HG02610 (cell line): ENCODE results near the gene FNTB.

Experiments
- ATAC-seq: cut with Tn5 transposase; IDR thresholded peaks from one replicate; pipeline ENCODE4 v1.9.1; 2021; ENCODE audit warnings: mild to moderate bottlenecking, moderate library complexity; ENCODE audit not compliant: unreplicated experiment

The FNTB gene

DNA sequence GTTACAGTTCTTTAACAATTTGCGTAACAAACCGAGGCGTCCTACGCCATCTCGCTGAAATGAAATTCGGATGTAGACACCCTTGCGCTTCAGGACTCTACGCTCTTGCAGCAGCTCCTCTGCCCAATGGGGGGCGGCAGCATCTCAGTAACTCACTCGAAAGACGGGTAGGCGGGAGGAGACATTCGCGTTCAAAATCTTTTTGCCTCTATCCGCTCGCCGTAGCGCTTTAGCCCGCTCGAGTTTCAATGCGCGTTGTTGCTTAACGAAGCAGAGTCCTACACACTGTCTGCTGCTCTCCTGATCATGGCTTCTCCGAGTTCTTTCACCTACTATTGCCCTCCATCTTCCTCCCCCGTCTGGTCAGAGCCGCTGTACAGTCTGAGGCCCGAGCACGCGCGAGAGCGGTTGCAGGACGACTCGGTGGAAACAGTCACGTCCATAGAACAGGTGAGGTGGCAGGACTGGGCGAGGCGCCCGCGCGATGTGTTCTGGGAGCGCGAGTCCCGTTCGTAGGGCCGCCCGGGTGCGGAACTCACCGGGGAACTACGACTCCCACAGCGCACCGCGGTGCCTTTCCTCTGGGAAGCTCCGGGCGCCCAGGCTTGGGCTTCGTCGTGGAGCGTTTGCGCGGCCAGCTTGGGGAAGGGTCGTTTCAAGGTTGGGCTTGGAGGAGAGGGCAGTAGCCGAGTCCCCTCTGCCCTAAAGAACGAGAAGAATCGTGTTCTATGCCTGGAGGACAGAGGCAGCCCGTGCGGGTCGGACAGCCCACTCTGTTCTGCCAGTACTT is at the start of gene FNTB:
TSS of gene FNTB (plus strand) at position 248 of the 790 bp plus-strand sequence. CDS start at position 307, 59 bp downstream.
- ATAC-seq, result peak; percentile 95

DNA sequence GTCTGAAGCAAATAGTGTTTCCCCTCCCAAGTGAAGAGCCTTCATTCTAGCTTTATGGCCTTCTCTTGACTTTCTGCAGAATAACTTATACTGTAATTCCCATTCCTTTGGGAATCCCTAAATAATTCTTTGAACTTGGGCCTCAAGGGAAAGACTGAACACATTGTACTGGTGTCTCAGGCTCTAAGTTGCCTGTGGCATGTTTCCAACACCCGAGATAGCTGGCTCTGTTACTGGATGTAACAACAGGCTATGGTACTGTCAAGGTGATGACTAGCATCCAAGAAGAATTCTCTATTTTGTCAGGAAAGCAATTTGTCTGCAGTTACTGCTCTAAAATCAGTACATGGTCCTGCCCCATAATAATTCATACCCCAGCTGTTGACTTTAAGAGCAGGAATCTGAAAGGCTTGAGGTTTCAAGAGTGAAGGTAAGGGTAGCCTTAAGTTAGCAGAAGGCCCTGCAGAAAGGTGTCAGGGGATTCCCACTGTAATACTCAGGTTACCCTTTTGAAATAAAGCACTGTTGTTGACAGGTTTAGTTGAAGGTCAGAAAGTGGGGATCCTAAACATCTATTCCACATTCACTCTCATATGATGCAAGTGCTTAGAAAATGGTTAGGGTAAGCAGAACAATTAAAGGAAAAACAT is 49.4 kb upstream of the FNTB start:
- no peak for ATAC-seq

GRCh38 chr14:64937821-64938193 is 48.9 kb upstream of the FNTB start:
- no peak for ATAC-seq

DNA sequence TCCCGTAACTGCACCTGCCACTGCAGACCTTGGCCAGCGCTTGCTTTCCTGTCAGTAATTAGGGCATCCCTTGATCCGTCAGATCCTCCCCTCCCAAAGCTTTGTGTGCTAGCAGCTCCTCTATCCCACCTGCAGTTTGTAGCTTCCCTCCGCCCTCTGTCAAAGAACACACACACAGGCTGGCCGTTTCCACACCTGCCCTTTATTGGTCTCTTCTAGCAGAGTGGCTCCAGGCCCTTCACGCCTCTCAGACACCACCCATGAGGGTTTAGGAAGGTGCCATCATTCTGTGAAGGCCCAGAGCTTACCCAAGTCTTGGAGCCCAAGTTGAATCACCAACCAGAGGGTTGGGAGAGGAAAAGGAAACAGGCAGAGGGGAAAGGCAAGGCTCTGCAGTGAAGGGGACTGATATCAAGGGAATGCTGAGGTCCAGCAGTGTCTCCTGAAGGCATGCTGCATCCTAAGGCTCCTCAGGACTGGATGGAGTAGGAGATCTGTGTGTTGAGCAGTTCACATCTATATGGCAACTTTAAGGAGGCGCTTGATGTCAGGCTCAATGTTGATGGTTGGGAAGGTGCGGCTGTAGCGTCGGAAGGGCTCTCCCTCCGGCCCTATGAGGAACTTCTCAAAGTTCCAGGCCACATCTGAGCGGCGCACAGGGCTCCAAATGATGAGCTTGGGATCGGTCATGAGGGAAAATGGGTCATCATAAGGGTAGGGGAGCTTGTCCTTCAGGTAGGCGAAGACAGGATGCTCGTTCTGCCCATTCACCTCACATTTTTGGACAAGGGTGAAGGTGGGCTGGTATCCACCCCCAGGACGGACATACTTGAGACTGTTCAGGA is 47.5 kb upstream of the FNTB start:
- no peak for ATAC-seq

DNA sequence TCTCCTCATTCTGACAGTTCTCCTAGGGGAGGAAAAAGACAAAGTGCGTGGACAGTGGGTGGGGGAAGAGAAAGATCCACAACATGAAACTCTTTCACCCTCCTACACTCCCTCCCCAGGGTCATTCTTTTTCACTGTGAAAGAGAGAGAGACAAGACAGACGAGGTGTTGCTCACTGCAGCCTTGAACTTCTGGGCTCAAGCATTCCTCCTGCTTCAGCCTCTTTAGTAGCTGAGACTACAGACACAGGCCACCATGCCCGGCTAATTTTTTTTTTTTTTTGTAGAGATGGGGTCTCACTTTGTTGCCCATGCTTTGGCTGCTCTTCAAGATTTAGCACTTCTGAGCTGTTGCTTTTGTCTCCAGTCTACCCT is 46.9 kb upstream of the FNTB start:
- ATAC-seq, result no peak

DNA sequence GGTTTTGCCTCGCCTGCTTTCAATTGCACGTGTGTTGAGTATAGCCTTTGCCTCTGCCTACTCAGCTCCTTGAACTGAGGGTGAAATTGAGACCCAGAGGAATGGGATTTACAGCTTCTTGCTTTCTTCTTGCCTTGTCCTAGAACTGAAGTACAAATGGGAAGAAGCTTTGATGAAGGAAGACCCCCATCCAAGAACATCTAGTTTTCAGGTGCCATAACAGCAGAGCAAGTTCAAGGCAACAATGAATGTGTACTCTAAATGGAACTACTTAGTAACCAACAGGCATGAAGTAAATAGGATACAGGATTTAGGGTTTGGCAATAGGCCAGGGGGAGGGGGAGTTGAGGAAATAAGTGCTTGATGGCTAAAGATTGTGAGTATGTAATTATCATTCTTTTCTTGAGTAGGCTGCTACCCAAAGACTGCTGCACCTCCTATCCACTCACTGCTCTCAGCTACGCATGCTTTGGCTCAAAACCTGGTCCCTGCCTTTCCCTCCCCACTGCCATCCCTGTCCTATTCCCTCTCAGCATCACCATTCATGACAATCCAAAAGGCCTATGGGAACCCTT is 46.3 kb upstream of the FNTB start:
- no peak for ATAC-seq

- ATAC-seq, result no peak
Observed at GRCh38 chr14:64942531-64943111, 44.1 kb upstream of the FNTB start, which contains the start of gene GPX2. Gene GPX2 (minus strand): TSS chr14:64942745. CDS start chr14:64942726, 19 bp downstream.

GRCh38 chr14:64943556-64943955 is 43.1 kb upstream of the FNTB start:
- no peak for ATAC-seq

DNA sequence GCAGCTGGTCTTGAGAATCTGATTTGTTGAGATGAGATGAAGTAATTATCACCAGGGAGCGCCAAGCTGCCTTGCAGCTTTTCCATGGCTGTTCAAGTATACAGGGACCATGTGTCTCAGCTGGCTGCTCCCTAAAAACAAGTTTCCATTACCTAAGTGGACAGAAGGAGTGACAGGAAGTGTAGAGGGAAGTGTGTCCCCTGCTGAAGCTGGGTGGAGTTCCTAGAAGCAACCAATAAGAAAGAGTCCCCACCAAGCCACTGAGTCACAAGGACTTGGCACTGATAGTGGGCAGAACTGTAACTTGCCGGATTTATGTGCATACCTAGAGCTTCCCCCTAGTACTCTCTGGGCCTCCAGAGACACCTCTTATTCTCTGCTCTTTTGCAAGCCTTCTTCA is 42.7 kb upstream of the FNTB start:
- no peak for ATAC-seq

- ATAC-seq, result no peak
Observed at GRCh38 chr14:64944861-64945260, 41.8 kb upstream of the FNTB start.

DNA sequence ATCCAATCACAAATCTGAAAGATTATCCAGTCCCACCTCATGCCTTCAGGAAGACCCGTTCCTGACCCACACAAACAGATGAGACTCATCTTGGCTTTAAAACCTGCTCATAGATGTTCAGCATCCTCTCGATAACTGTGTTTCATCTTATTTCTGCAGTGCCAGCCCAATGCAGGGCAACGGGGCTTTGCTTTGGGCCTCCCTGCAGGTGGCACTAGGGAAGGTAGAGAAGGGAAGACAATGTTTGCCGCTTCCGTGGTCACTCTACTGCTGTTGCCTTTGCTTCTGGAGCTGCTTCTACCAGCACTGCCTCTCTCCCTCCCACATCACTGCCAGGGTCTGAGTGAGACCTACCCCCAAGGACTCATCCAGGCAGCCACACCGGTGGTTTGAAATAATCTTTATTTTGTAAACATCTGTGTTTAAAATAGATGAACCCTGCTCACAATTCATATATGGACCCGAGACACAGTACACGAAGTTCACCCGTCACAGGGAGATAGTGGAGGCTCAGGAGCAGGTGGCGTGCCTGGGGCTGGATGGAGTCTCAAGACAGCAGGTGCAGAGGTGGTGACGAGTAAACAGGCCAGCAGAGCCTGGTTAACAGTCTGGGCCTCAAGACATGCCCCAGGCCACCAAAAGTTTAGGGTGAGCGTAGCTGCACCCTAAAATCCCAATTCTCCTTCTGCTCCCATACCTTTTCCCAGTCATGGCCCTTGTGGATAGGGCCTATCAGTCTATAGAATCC is 41.1 kb upstream of the FNTB start:
- no peak for ATAC-seq

- no peak for ATAC-seq
Observed at GRCh38 chr14:64946310-64947045, 40.2 kb upstream of the FNTB start.

DNA sequence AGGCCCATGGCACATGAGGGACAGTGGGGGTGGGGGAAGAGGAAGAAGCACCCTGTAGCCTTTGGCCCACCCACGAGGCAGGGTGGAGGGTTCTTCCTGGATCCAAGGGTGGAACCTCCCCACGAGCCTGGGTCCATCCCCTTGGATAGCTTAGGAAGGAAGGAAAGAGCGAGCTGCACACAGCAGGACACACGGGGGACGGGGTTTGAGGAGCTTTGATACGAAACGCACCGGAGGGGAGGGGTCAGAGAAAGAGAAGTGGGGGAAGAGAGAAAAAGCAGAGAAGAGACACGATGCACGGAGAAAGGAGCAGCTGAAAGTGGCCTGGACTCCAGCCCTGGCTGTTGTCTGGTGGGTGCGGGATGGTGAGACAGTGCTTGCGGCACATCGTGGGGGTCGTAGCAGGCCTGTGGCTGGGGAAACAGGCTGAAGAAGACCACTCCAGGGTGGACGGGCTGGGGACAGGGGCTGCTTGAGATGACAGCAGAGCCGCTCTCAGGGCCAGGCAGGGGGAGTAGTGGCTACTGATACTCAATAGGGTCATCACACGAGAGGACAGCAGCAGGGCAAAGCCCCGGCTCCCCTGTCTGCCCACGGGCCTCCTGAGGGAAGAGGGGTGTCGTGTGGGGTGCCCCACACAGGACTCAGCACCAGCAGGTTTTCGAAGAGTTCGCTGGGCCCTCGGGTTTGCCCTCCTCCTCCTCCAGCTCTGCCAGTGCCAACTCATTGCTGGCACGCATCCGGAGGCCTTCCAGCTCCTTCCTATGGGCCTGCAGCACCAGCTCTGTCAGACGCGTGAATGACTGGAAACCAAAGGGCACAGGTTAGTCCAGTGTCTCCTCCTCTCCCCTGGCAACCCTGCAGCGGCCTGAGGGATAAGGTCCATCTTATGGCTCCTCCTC is 38.7 kb upstream of the FNTB start:
- ATAC-seq, result no peak

DNA sequence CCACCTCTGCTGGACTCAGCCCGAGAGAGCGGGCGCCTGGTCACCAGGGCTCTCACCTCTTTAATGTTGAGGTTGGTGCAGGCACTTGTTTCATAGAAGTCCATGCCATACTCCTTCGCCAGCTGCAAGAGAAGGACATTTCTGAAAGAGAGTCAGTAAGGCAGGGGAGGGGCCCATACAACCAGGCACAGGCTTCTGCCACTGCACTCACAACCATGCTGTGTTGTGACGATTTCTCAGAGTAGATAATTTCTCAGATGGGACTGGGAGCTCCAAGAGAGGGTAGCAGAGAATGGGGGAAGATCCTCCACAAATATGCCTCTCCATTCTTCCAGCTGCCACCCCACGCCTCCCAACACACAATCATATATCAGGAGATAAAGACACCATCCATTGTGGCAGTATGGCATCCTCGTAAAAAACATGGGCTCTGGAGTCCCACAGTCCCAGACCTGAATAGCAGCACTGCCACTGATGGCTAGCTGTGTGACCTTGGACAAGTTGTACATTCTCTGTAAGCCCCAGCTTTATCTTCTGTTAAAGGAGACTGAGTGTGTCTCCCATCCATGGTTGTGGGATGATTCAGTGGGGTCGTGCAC is 38.0 kb upstream of the FNTB start:
- ATAC-seq, result no peak

DNA sequence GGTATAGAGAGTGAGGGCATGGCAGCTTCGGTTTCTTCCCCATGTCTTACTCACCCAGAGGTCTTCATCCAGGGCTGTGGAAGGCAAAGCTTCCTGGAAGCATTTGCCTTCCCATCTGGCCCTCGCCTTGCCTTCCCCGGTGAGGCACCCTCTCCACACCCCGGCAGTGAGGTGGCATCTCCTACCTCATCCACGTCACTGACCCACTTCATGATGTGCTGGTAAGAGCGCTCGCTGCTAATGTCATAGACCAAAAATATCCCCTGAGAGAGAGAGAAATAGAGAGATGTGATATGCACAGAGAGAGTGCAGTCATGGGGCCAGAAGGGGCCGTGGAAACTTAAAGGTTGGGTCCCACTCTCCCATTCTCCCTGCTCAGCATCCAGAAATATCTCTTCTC is 35.8 kb upstream of the FNTB start:
- no peak for ATAC-seq

DNA sequence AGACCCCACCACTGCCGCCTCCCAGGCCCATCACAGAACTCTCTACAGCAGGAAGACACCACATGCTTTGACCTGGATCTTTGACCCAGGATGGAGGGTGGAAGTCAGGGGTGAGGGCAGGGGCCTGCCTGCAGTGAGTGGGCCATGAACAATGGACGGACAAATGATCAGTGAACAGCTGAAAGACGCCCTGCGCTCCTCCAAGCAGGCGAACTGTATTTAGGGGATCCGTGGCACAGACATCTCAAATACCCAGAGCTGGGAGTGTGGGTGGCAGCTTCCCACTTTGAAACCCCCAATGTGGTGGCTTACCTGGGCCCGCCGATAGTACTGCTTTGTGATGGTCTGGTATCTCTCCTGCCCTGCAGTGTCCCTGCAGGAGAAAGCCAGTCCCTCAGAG is 35.4 kb upstream of the FNTB start:
- ATAC-seq, result no peak

- no peak for ATAC-seq
Observed at GRCh38 chr14:64951724-64952123, 35.0 kb upstream of the FNTB start.
